HG03097 (cell line): ENCODE data around the gene ZMPSTE24.

Experiments
- ATAC-seq: cut with Tn5 transposase; IDR thresholded peaks from one replicate; pipeline ENCODE4 v1.9.1; 2021; ENCODE audit not compliant: unreplicated experiment, low FRiP score

The ZMPSTE24 gene

GRCh38 chr1:40257313-40257687 is 736 bp upstream of the ZMPSTE24 start:
- peak; percentile 5 for ATAC-seq

GRCh38 chr1:40258445-40258769 is 371 bp downstream of the ZMPSTE24 start:
- ATAC-seq: no peak

- ATAC-seq: no peak
Measured at GRCh38 chr1:40264354-40264781, 6.3 kb downstream of the ZMPSTE24 start.

- ATAC-seq: no peak
Measured at GRCh38 chr1:40265298-40265697, 7.3 kb downstream of the ZMPSTE24 start.

- ATAC-seq: no peak
Measured at GRCh38 chr1:40265919-40266318, 7.9 kb downstream of the ZMPSTE24 start.

GRCh38 chr1:40266786-40267535 is 8.9 kb downstream of the ZMPSTE24 start:
- no peak for ATAC-seq

GRCh38 chr1:40267767-40268187 is 9.7 kb downstream of the ZMPSTE24 start:
- ATAC-seq: no peak

- no peak for ATAC-seq
Measured at GRCh38 chr1:40268211-40268610, 10.2 kb downstream of the ZMPSTE24 start.

GRCh38 chr1:40270152-40270834 is 12.3 kb downstream of the ZMPSTE24 start:
- ATAC-seq: no peak

- ATAC-seq: no peak
Measured at GRCh38 chr1:40272653-40273213, 14.7 kb downstream of the ZMPSTE24 start.

GRCh38 chr1:40273547-40274166 is 15.6 kb downstream of the ZMPSTE24 start:
- ATAC-seq: no peak

- no peak for ATAC-seq
Measured at GRCh38 chr1:40274331-40274730, 16.3 kb downstream of the ZMPSTE24 start.

- no peak for ATAC-seq
Measured at GRCh38 chr1:40276122-40276521, 18.1 kb downstream of the ZMPSTE24 start.

- ATAC-seq: no peak
Measured at GRCh38 chr1:40281853-40282252, 23.8 kb downstream of the ZMPSTE24 start.

GRCh38 chr1:40291293-40291692 is 33.3 kb downstream of the ZMPSTE24 start:
- no peak for ATAC-seq

- ATAC-seq: no peak
Measured at GRCh38 chr1:40299366-40300248, 41.6 kb downstream of the ZMPSTE24 start.

GRCh38 chr1:40300249-40300567 is 42.2 kb downstream of the ZMPSTE24 start:
- ATAC-seq: no peak

- ATAC-seq: no peak
Measured at GRCh38 chr1:40300651-40301050, 42.6 kb downstream of the ZMPSTE24 start.

GRCh38 chr1:40301066-40301465 is 43.0 kb downstream of the ZMPSTE24 start:
- no peak for ATAC-seq

- no peak for ATAC-seq
Measured at GRCh38 chr1:40301541-40302299, 43.7 kb downstream of the ZMPSTE24 start.
